Measurements from ENCODE around the gene SURF2.

SURF2 gene

DNA sequence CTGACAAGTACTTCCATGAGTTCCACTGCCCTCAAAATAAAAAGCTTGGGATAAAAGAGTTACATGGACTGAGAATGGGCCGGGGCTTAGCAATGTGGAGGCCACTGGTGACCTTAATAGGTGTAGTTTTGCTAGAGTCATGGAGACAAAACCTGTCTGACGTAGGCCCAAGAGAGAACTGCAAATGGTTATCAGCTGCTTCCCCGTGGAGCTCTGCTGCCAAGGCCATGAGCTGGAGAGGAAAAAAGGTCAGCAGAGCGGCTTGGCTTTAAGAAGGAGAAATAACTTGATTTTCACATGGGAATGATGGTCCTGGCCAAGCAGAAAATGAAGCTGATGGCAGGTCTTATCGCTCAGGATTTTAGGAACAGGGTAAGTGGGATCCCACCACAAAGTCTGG lies 16.7 kb upstream of the SURF2 start:
- DNase-seq: no peak

DNA sequence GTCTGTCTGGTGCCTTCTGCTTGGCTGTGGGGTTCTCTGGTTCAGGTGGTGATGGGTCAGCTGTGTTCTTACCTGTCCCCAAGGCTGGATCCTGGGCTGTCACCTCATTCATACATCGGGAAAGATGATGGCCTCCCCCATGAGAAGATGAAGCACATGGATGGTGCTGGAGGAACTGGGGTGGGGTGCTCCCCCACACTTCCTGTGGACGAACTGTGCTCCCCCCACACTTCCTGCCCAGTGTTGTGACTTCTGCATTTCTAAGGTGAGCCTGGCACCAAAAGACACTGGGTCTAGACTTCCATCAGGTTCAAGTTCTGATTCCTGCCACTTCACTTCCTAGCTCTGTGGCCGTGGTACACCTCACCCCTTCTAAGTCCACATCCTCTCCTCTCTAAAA lies 16.1 kb upstream of the SURF2 start:
- no peak for DNase-seq

DNA sequence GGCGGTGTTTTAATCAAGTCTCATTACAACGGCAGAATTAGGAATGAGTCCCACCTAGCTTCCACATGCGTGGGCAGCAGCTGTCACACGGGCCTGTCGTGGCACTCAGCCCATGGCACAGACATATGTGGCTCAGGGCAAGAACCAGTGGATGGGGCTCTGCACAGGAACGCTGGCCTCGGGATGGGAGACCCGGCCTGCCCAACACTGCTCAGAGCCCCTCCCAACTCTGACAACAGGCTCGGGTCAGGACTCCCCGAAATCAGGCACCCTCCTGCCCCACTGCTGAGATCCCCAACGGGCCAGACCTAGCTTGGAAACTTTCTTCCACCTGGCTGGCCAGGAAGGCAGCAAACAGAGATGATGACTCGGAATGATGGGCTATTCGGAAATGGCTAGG lies 15.4 kb upstream of the SURF2 start:
- DNase-seq: no peak

DNA sequence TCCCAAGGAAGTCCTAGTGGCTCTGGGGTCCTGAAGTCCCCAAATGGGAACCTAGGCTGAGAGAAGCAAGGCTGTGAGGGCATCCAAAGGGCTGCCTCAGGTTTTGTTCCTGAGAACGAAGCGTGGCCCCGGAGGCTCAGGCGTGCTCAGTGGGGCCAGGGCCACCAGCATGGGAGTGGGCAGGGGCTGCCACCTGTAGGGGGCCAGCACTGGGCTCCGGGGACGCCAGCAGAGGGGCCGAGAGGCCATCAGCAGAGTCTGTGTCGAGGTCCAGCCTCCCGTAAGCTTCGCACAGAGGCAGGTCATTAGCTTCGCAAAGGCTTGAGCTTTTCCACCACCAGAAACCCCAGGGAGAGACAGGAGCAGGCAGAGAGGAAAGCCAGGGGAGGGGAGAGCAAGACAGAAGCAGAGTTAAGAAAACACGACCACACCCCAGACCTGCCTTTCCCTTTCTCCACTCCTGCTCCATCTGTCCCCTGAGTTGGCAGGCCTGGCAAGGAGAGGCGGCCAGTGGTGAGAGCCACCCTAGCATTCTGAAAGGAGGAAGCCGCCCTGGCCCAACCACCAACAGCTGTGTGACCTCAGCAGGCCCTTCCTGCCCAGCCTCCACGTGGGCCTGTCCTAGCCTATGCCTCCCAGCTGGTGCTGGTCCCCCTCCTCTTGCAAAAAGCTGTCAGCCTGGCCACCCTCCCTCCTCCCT lies 14.8 kb upstream of the SURF2 start:
- no peak for DNase-seq

DNA sequence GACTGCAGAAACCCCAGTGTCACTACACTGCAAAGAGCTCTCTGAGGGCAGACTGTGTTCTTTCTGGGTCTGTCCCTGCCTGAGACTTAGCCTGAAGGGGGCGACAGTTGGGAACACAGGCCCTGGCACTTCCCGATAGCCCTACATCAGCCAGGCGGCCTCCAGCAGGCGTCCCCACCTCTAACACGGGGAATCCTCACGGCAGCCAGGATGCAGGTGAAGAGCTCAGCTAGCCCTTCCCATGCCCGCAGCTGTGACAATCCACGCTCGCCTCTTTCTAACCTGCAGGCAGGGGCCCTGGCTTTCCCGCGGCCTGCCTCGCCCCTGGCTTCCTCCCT lies 14.3 kb upstream of the SURF2 start:
- DNase-seq: no peak

DNA sequence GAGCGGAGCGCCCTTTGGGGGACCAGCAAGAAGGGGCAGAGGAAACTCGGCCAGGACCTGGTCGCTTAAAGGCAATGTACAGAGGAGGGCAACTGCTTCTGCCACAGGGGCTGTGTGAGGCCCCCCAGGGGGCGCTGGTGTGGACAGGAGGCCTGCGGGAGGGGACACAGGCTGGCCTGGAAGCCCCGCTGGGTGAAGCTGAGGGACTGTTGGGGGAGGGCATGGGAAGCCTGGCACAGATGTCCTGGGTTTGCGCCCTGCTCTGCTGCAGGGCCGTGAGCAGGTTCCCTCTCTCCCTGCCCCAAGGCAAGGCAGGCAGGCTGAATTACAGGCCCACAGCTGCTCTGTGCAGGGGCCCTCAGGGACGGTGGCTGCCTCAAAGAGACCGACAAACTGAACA lies 13.8 kb upstream of the SURF2 start:
- no peak for DNase-seq

DNA sequence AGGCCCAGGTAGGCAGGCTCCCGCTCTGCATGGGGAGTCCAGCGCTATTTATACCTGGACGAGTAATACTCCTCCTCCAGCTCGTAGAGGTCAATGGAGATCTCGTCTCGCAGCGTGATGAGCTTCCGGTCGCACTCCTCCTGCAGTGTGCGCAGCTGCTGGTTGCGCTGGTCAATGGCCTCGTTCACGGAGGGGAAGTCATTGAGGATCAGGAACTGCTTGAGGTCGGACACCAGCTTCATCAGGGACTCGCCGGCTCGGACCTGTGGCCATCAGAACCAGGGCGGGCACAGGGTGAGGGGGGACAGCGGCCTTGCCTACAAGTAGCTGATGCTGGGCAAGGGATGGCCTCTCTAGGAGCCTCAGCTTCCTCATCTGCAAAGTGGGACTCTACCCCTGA lies 12.3 kb upstream of the SURF2 start:
- DNase-seq: no peak

DNA sequence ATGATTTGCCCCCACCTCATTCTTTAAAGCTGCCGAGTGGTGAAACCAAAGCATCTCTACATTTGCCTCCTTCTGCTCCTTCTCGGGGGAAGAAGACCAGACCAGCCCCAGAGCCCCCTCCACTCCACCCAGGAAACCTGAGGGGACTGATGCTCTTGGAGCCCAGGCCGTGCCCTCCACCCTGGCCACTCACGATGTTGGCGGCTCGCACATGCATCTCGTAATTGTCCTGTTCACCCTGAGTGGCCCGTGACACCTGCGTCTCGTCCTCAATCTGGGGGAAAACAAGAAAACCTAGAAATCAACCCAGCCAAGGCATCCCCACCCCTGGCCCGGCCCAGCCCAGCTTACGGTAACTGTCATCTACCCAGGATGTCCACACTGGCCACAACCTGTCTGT lies 11.4 kb upstream of the SURF2 start:
- no peak for DNase-seq

DNA sequence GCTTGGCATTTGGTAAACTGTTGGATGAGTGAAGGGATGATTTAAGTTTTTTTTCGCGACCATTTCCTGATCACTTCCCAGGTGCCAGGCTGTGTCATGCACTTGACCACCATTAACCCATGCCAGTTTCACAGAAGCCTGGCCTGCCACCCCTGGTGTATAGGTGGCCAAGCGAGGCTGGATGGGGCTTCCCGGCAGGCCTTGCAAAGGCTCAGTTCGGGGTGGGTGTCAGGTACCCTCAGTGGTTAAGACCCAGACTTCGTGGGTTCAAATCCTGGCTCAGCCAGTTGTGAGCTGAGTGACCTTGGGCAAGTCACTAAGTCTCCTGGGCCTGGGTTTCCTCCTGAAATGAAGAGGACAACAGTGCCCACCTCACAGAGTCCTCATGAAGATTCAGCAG lies 10.8 kb upstream of the SURF2 start:
- DNase-seq: no peak

DNA sequence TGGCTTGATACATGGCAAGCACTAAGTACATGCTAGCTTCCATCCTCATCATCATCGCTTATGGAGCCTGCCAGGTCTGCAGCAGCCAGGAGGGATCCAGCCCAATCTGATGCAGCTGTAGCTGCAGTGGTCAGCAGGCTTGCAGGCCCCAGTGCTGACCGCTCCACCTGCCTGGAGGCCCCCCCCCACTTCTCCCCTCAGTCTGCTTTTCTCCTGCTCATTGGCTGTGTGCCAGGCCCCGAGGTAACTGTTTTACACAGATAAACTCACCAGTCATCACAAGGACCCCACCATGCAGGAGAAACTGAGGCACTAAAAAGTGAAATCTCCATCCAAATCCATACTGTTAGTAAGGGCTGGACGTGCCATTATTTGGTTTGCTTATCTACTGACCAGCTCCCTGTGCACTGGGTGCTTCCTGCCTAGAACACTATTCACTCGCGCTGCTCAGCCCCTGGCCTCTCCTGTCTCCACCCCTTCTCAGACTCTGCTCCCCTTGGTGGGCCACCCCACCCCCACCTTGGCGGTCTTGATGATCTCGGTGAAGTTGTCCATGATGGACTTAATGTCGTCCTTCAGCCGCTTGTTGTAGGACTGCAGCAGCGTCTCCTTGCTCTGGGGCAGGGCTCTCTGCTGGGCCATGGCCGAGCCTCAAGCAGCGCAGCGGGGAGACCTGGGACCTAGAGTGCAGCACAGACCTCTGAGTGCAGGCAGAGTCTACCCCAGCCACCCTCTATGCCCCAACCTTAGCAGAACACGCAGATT lies 10.1 kb upstream of the SURF2 start:
- DNase-seq: no peak

DNA sequence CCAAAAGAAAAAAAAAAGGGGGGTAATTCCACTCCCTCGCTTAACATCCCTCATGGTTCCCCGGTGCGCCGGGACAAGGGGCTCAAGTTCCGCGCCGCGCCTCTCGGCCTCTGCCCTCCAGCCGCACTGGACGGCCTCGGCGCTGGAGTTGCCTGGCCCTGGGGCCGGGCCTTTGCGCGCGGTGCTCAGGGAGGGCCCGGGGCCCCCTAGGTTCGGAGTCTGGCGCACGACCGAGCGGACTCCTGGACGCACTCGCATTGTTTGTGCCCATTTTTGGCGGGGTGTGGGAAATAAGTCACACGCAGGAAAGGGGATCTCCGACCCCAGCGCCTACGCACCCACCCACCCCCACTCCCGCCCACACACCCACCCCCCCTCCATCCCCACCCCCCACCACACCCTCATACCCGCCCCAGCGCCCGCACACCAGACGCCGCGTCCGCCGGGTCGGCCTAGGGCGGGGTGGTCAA lies 8.8 kb upstream of the SURF2 start:
- peak in 1 of 2 experiments; percentile 45 for DNase-seq

DNA sequence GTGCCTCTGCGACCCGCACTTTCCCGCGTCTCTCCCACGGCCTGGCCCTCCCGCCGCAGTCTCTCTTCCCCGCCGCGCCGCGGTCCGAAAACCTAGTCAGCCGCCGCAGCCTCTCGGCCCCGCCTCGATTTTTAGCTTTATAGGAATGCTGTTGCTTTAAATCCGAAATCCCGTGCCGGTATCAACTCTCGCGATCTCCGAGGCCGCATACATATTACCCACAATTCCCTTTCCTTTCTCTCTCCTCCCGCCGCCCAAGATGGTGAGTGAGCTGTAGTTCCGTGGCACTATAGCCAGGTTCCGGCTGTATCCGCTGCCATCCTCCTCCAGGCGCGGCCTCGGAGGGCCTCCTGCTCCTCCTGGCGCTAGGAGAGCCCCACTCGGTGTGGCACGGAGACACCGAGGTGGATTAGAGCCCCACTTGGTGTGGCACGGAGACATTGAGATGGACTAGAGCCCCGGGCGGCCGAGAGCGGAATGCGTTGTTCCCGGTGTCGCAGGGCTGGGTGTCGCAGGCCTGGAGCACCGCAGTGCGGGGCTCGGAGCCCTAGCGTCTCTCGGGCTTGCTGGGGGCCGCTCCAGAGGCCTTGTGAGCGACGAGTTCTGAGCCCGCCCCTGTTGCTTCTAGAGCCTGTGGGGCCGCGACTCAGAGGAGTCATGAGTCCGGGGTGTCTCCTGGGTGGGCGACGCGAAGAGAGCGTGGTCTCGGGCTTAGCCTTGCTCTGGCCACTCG lies 8.2 kb upstream of the SURF2 start, which contains the start of the genes MED22 and RPL7A:
Gene MED22, minus strand, starts transcription at position 147 of the 733 bp plus-strand sequence. CDS start 1,469 bp downstream, outside the sequence.
Gene RPL7A, plus strand, starts transcription at position 234 of the 733 bp plus-strand sequence. Its CDS starts 26 bp downstream, at position 260.
- peak; percentile 83 to 96 for DNase-seq

DNA sequence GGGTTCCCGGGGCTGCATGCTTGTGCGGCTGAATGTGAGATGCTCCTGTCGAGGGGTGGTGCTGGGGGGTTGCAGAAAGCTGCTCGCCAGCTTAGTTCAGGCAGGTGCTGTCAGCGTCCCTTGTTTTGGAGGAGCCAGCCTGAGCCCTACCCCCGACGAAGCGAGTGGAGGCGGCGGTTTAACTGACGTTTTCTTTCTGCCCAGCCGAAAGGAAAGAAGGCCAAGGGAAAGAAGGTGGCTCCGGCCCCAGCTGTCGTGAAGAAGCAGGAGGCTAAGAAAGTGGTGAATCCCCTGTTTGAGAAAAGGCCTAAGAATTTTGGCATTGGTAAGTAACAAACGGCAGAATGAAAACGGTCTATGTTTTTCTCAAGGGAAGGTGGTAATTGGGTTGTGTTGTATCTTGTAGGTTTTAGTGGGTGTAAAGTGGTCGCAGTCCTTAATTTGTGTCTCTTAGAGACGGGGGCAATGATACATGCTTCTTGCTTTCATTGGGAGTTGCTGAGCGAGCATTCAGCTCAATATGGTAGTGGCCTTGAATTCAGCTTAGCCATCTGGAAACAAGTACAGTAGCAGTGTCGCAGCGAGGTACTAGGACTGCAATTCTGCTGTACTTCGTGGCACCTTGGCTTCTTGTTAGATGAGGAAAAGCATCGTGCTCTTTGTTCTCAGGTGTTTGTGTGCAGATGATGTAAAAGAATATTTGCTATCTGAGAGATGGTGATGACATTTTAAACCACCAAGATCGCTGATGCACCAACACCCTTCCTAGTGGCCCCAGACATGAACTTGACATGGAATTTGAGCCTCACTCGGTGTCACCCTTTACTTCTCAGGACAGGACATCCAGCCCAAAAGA lies 7.4 kb upstream of the SURF2 start:
- no peak for DNase-seq

DNA sequence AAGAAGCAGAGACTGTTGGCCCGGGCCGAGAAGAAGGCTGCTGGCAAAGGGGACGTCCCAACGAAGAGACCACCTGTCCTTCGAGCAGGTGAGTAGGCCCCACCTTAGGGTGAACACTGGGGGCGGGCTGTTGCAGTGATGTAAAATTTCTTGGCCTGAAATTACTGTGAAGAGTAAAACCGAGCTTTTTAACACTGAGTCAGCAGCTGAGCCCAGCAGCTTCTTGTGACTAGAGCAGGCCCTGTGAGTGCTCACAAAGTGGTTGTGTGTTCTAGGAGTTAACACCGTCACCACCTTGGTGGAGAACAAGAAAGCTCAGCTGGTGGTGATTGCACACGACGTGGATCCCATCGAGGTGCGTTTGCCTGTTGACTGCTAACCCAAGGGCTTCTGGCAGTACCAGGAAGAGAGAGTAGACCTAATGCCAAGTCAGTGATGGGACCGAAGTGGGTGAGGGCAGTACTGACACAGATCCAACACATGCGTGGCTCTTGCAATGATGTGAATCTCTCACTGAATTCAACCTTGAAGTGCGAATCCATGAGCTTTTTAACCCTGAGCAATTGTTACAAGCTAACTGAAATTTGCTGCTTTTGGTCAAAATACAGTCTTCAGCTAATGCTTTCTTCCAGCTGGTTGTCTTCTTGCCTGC lies 6.3 kb upstream of the SURF2 start:
- no peak for DNase-seq

DNA sequence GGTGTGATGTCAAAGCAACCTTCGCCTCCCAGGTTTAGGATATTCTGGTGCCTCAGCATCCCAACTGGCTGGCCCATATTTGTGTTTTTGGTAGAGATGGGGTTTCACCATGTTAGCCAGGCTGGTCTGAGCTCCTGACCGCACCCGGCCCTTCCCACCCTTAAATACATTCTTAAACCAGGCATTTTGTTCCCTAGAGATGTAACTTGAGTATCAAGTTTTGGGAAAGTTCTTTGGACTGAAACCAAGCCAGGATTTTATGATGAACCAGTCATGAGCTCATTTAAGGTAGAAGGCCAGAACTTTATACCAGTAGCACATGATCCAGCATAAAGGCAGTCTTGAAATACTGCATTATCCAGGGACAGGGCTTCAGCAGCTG lies 4.8 kb upstream of the SURF2 start:
- DNase-seq: no peak

DNA sequence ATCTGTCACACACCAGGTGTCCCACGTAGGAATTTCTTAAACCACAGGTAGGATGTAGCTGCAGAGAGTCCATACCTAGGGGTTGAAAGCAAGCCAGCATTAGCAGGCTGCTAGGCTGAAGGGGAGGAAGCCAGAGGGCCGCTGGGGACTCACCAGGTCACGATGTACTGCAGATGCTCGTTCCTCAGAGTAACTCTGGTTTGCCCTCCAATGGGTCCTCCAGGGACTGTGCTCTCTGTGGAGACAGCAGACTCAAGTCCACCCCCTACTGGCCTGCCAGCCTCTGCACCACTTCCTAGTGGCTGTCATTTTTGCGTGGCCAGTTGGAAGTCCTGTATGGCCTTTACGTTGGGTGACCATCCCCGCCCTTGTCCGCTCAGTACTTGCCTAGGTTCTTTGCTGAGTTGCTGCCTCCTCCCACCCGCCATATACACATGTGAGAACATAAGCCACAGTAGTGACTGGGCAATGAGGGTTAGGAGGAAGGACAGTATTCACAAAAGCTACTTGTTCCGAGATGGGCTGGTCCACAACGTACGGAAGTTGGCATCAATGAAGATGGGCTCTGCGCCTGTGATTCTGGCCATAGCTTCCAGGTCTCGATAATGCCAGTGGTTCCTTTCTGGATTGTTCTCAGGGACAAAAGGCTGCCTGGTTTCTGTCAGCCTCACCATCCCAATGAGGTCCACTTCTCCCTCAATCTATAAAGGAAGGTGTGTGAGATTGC lies 4.3 kb upstream of the SURF2 start:
- DNase-seq: peak in 1 of 2 experiments; percentile 23

DNA sequence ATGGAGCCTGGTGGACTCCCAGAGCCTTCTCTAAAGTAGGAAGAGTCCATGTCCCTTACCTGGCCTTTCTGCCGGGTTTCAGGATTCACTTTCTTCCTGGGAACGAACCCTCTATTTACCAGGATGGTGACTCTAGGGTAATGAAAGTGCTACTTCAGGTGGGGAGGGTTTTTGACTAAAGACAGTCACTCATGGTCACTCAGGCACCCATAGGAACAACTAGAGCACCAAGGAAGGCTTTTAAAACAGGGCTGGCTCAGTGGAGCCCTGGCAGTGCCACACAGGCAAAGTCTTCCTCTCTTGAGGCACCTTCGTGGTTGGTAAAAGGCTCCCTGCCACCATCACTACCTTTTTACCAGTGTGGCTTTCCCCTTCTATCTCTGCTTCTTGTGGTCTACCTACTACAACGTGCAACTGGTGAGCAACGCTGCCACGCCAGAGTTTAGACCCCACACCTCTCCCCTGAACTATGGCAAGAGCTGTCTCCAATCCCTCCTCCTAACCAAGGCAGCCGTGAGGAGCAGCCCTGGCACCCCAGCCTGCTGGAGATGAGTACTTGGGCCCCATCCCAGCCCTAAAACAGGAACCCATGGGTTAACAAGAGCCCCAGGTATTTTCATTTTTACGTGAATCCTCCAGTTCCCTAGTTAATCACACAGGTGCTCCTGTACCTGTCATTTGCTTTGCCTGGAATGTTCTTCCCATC lies 3.6 kb upstream of the SURF2 start:
- no peak for DNase-seq

DNA sequence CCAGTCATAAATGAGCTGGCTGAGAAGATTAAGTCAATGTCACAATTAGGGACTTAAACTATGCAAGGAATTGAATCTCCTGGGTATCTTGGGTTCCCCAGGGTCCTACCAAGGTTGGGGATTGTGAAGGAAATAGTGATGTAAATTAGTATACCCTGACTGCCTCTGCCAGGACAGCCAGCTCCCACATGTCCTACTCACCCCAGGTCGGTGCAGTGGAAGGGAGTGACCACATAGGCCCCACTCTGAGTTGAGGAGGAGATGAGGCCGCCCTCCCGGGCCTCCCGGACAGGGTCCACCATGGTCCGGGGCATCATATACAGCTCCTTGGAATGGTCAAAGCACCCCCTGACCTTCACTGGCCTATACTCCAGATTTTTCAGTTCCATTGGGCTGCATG lies 2.8 kb upstream of the SURF2 start:
- DNase-seq: no peak

DNA sequence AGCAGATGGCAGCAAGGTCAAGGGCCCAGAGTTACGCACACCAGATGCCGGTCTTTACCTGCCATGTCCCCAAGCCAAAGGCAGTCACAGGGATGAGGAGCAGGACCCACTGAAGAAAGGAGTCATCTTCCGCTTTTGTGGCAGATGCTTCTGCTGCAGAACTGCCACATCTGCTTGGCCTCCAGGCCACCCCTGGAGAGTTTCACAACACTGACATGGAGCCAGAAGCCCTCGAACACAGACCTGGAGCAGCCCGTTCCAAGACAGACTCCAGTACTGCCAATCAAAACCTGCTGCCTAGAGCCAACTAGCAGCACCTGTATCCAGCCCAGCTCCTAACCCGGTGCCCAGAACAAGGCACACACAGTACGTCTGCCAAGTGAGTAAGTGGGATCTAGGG lies 1.6 kb upstream of the SURF2 start:
- DNase-seq: no peak

DNA sequence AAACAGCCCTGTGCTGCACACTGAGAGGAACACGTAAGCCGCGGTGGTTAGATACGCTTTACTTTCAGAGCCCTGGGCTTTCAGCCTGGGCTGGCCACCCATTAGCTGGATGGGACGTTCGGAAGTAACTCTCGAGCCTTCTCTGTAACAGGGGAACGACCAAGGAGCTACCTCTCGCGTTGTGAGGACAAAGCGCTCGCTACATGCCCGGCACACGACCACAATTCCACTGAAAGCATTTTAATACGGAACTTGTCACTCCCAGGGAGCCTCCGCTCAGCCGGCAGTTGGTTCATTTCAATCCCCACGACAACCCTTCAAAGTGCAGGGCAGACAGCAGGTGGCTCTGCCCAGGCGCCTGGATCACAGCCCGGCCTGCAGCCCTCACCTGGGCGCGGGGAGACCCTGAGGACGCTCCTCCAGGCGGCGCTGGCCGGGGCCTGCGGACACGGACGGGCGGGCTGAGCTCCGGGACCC lies 431 bp upstream of the SURF2 start:
- DNase-seq: no peak

DNA sequence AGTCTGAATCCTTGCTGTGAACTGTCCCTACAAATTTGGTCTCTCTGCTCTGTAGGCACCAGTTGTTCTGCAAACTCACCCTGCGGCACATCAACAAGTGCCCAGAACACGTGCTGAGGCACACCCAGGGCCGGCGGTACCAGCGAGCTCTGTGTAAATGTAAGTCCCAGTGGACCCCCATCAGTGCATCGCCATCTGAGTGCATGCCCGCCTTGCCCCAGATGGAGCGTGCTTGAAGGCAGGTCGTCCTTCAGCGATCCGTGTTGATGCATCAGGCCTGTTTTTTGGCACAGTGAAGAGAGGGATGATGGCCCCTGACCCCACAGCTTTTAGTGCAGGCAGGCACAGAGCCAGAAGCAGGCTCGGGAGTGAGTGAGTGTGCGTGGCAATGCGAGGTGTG lies 1.3 kb downstream of the SURF2 start:
- no peak for DNase-seq
